Measurements from ENCODE around the gene APOL5.

The APOL5 gene

GRCh38 chr22:35743326-35743860 is 25.7 kb downstream of the APOL5 start:
- no peak for DNase-seq (ENCODE audit: low spot score)
- in situ Hi-C loops (cut with MboI; ENCODE audit: low pct_unique_long_range_greater_than_20kb, low sequenced_read_pairs, unreplicated experiment): no loop called here
- TF ChIP-seq CTCF (IDR thresholded peaks at IDR 0.05; ENCODE audit: extremely low read depth, insufficient read depth, missing control alignments): no peak

- in situ Hi-C loops (cut with MboI; ENCODE audit: low pct_unique_long_range_greater_than_20kb, low sequenced_read_pairs, unreplicated experiment): no loop called here
- no peak for DNase-seq (ENCODE audit: low spot score)
- no peak for TF ChIP-seq CTCF (IDR thresholded peaks at IDR 0.05; ENCODE audit: extremely low read depth, insufficient read depth, missing control alignments)
Observed at GRCh38 chr22:35746248-35746647, 28.6 kb downstream of the APOL5 start.

GRCh38 chr22:35746946-35747703 is 29.5 kb downstream of the APOL5 start:
- DNase-seq (ENCODE audit: low spot score): no peak
- no peak for TF ChIP-seq CTCF (IDR thresholded peaks at IDR 0.05; ENCODE audit: extremely low read depth, insufficient read depth, missing control alignments)
- in situ Hi-C loops (cut with MboI; ENCODE audit: low pct_unique_long_range_greater_than_20kb, low sequenced_read_pairs, unreplicated experiment): no loop called here

- in situ Hi-C loops (cut with MboI; ENCODE audit: low pct_unique_long_range_greater_than_20kb, low sequenced_read_pairs, unreplicated experiment): no loop called here
Observed at GRCh38 chr22:35749808-35750207, 32.1 kb downstream of the APOL5 start.

DNA sequence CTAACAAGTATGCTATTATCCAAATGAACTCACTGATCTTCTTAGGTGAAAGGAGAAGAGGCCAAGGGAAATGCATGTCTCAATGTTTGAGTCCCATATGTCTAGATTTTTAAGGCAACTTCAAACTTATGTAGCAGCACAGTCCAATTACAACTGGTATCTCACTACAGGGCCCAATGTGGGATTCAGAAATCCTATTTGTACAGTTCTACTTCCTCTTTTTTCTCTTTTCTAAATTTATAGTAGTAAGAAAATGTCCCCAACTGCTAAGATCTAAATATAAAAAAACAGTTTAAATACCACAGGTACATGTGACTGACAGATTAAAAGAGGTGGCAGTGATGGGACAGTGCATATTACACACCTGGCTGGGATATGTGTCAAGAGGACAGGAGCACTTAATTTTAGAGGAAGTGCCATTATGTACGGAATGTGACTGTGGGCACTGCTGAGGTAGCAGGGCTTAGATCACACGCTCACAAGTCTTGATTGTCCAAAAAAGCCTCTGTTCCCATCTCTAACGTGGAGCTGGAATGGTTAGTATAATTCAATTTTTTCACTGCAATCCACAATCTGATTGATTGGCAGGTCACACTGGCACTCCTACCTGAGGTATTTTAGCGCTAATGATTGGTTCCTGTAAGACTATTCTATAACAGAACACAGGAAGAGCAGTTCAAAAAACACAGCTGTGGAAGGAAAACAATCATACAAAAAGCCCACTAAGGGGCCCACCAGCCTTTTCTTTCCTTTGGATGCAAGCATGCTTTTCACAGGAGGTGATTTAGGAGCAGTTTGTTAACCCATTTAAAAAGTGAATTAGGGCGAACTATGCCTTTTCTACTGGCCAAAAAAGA is 34.6 kb downstream of the APOL5 start:
- DNase-seq (ENCODE audit: low spot score): no peak
- in situ Hi-C loops (cut with MboI; ENCODE audit: low pct_unique_long_range_greater_than_20kb, low sequenced_read_pairs, unreplicated experiment): no loop called here
- no peak for TF ChIP-seq CTCF (IDR thresholded peaks at IDR 0.05; ENCODE audit: extremely low read depth, insufficient read depth, missing control alignments)

More at GRCh38 chr22:35749808-35750207, 32.1 kb downstream of the APOL5 start:
- peak; percentile 36 for DNase-seq (ENCODE audit: low spot score)
- TF ChIP-seq CTCF (IDR thresholded peaks at IDR 0.05; ENCODE audit: extremely low read depth, insufficient read depth, missing control alignments): no peak

DNA sequence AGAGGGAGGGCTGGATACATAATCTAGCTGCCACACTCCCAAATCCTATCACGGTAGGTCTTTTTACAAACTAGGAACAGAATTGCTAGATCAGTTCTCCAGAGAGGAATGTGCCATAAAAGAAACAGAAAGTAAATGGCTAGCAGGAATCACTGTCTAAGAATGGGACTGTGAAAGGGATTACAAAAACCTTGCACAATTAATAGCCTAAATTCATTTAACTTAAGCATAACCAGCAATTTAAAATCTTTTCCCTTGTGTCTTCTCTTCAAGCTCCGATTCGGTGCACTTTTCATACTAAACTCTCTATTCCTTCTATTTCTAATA is 35.2 kb downstream of the APOL5 start:
- DNase-seq (ENCODE audit: low spot score): no peak
- no peak for TF ChIP-seq CTCF (IDR thresholded peaks at IDR 0.05; ENCODE audit: extremely low read depth, insufficient read depth, missing control alignments)
- in situ Hi-C loops (cut with MboI; ENCODE audit: low pct_unique_long_range_greater_than_20kb, low sequenced_read_pairs, unreplicated experiment): no loop called here
